Naive thymus-derived CD4-positive, alpha-beta T cell (primary cell): ENCODE data around the gene GSTA2. TPM values are rescaled to one million over a fixed set of nuclear protein-coding genes. Genes with fewer than 3 reads are reported as not detected.
"Not testable (repeated sequence)": the region's sequence is repeated elsewhere in the genome, so short reads cannot be mapped to it uniquely, and the experiment has no call there.

ENCODE experiments used
- ATAC-seq: fragments of 150-1000 bp; cut with Tn5 transposase; 2 replicates; pipeline ENCODE4 v1.10.0; 2021; ENCODE audit warnings: mild to moderate bottlenecking, moderate library complexity
- CTCF ChIA-PET: fragments of 350-600 bp; sonication (Branson Sonifier 250); formaldehyde crosslinking; loops from one replicate; lab custom pipeline; 2021; ENCODE audit warnings: antibody characterized with exemption; lab: Charles Lee
- POLR2A ChIA-PET: fragments of 350-600 bp; sonication (Branson Sonifier 250); formaldehyde crosslinking; loops from one replicate; lab custom pipeline; 2021; ENCODE audit warnings: antibody characterized with exemption, inconsistent platforms; lab: Charles Lee
- DNase-seq, 9 donors: peaks; one replicate each; pipeline versions ENCODE4 v3.0.0 to v3.0.0-alpha.2; 2020 to 2022; ENCODE audit warnings: mixed read lengths in 1 of 9
- H3K27ac ChIP-seq: one replicate; pipeline ENCODE4 v1.7.0; 2013; ENCODE audit warnings: mild to moderate bottlenecking, low read depth, low read length, moderate library complexity
- H3K27me3 ChIP-seq, 2 donors: one replicate each; pipeline ENCODE4 v1.7.0; 2013; ENCODE audit warnings: low read length in 2 of 2, mild to moderate bottlenecking in 2 of 2, moderate library complexity in 2 of 2; ENCODE audit not compliant: control insufficient read depth in 2 of 2, insufficient read depth in 2 of 2
- H3K36me3 ChIP-seq, 3 experiments: 1 replicate in 2 of 3; 2 replicates in 1 of 3; pipeline ENCODE4 v1.7.0; 2013; ENCODE audit warnings: low read length in 3 of 3, mild to moderate bottlenecking in 3 of 3, moderate library complexity in 1 of 3; ENCODE audit not compliant: insufficient read depth in 3 of 3, control insufficient read depth in 2 of 3
- H3K4me1 ChIP-seq, 2 donors: one replicate each; pipeline ENCODE4 v1.7.0; 2013; ENCODE audit warnings: low read length in 2 of 2, mild to moderate bottlenecking in 2 of 2, moderate library complexity in 1 of 2; ENCODE audit not compliant: control insufficient read depth in 2 of 2, insufficient read depth in 2 of 2
- H3K4me3 ChIP-seq: 2 replicates; pipeline ENCODE4 v1.7.0; 2013; ENCODE audit warnings: mild to moderate bottlenecking, low read length
- H3K9me3 ChIP-seq, 3 experiments: 1 replicate in 2 of 3; 2 replicates in 1 of 3; pipeline ENCODE4 v1.7.0; 2013; ENCODE audit warnings: low read length in 3 of 3; ENCODE audit not compliant: control insufficient read depth in 2 of 3
- H3K27ac Mint-ChIP-seq, 9 donors: one replicate each; pipeline ENCODE4 v1.8.0; 2020 to 2022; ENCODE audit warnings: mixed read lengths in 9 of 9, mild to moderate bottlenecking in 8 of 9, moderate library complexity in 5 of 9, inconsistent platforms in 2 of 9
- H3K27me3 Mint-ChIP-seq, 5 donors: one replicate each; pipeline ENCODE4 v1.8.0; 2021 to 2022; ENCODE audit warnings: mixed read lengths in 5 of 5, mild to moderate bottlenecking in 1 of 5
- H3K36me3 Mint-ChIP-seq, 5 donors: one replicate each; pipeline ENCODE4 v1.8.0; 2020 to 2022; ENCODE audit warnings: mixed read lengths in 5 of 5, mild to moderate bottlenecking in 3 of 5, inconsistent platforms in 1 of 5
- H3K4me1 Mint-ChIP-seq, 7 donors: one replicate each; pipeline ENCODE4 v1.8.0; 2020 to 2022; ENCODE audit warnings: mixed read lengths in 7 of 7, mild to moderate bottlenecking in 3 of 7, inconsistent platforms in 1 of 7
- H3K4me3 Mint-ChIP-seq, 10 donors: one replicate each; pipeline ENCODE4 v1.8.0; 2020 to 2022; ENCODE audit warnings: mild to moderate bottlenecking in 10 of 10, mixed read lengths in 10 of 10, moderate library complexity in 6 of 10, inconsistent platforms in 2 of 10
- H3K9me3 Mint-ChIP-seq, 11 donors: one replicate each; pipeline ENCODE4 v1.8.0; 2020 to 2022; ENCODE audit warnings: mixed read lengths in 11 of 11, mild to moderate bottlenecking in 4 of 11, inconsistent platforms in 1 of 11, moderate library complexity in 1 of 11
- intact Hi-C, 2 donors: fragments of 100-400 bp; cut with micrococcal nuclease; formaldehyde crosslinking; loops; one replicate each; pipeline ENCODE4 v1.15.1; 2023
- polyA plus RNA-seq, 2 donors: library from polyadenylated mRNA; unstranded; fragments of 300-500 nt; fragmentation: Illumina TruSeq; gene quantifications; one replicate each; pipeline ENCODE4 v1.2.3, GENCODE V29; 2021
- total RNA-seq, 6 experiments: library from RNA in 5 of 6; stranded (reverse) in 5 of 6; gene quantifications; 1 replicate in 5 of 6; 2 replicates in 1 of 6; pipeline ENCODE4 v1.2.3 and lab custom pipeline; 2021 to 2026

GSTA2 gene
- total and polyA plus RNA-seq, 7 experiments from 2014 or later: not detected

- Mint-ChIP-seq H3K9me3 (peaks cover 0 to 1% (median 0%) of the 10 kb centered on the region in 11 donors), H3K4me1 (peaks cover 0 to 7% (median 0%) of the 10 kb centered on the region in 7 donors), H3K4me3 (no peak overlapping the region), H3K27me3 (peaks cover 0 to 16% (median 0%) of the 10 kb centered on the region in 5 donors), H3K36me3 (no peaks in the 10 kb centered on the region), H3K27ac (peak overlapping the region in 1 of 9 donors; percentile 16)
- POLR2A ChIA-PET: no interaction called here
- Histone ChIP-seq H3K4me3 (no peak overlapping the region), H3K27me3 (no peaks in the 10 kb centered on the region), H3K36me3 (no peaks in the 10 kb centered on the region), H3K9me3 (no peaks in the 10 kb centered on the region), H3K4me1 (no peaks in the 10 kb centered on the region), H3K27ac (no peak overlapping the region)
- intact Hi-C loops: loop anchor here (1.0 kb wide), 2 partner anchors 338 to 760 kb away; no protein-coding TSS in a partner anchor
- ATAC-seq (peak; percentile 87), DNase-seq (peak in 7 of 9 donors; percentile 14 to 48 (median 25))
- CTCF ChIA-PET: no interaction called here
Measured at GRCh38 chr6:52724406-52725121, 38.7 kb downstream of the GSTA2 start.

GRCh38 chr6:52724042-52724405, 39.3 kb downstream of the GSTA2 start:
- intact Hi-C loops: loop anchor here (1.0 kb wide), 2 partner anchors 338 to 760 kb away; no protein-coding TSS in a partner anchor

GRCh38 chr6:52720321-52720720, 43.0 kb downstream of the GSTA2 start:
- Histone ChIP-seq H3K27me3 (no peaks in the 10 kb centered on the region), H3K4me1 (no peaks in the 10 kb centered on the region), H3K36me3 (no peaks in the 10 kb centered on the region), H3K4me3 (no peak overlapping the region), H3K9me3 (no peaks in the 10 kb centered on the region), H3K27ac (no peak overlapping the region)
- Mint-ChIP-seq H3K9me3 (peaks cover 0 to 1% (median 0%) of the 10 kb centered on the region in 11 donors), H3K4me3 (no peak overlapping the region), H3K27me3 (peaks cover 0 to 21% (median 7%) of the 10 kb centered on the region in 5 donors), H3K27ac (no peak overlapping the region), H3K4me1 (peaks cover 0 to 7% (median 0%) of the 10 kb centered on the region in 7 donors), H3K36me3 (no peaks in the 10 kb centered on the region)
- intact Hi-C loops: no loop called here
- no peak for ATAC-seq
- no peak for DNase-seq
- ChIA-PET POLR2A (no interaction called here), CTCF (interaction anchor here (0.6 kb wide), 1 partner anchor 668 kb away, joined by 3 read pairs; no protein-coding TSS in a partner anchor)

More at GRCh38 chr6:52724042-52724405, 39.3 kb downstream of the GSTA2 start:
- ChIA-PET POLR2A (no interaction called here), CTCF (no interaction called here)
- Mint-ChIP-seq H3K36me3 (no peaks in the 10 kb centered on the region), H3K27ac (no peak overlapping the region), H3K9me3 (peaks cover 0 to 1% (median 0%) of the 10 kb centered on the region in 11 donors), H3K27me3 (peaks cover 0 to 14% (median 0%) of the 10 kb centered on the region in 5 donors), H3K4me3 (no peak overlapping the region), H3K4me1 (peaks cover 0 to 7% (median 0%) of the 10 kb centered on the region in 7 donors)
- H3K9me3 ChIP-seq: no peaks in the 10 kb centered on the region
- DNase-seq: no peak
- no peak for ATAC-seq
- H3K27ac ChIP-seq: no peak overlapping the region
- no peaks in the 10 kb centered on the region for H3K36me3 ChIP-seq
- no peaks in the 10 kb centered on the region for H3K27me3 ChIP-seq
- no peak overlapping the region for H3K4me3 ChIP-seq
- no peaks in the 10 kb centered on the region for H3K4me1 ChIP-seq

- ATAC-seq: no peak
- POLR2A ChIA-PET: no interaction called here
- Mint-ChIP-seq H3K4me1 (no peaks in the 10 kb centered on the region), H3K4me3 (no peak overlapping the region), H3K9me3 (peaks cover 0 to 3% (median 0%) of the 10 kb centered on the region in 11 donors), H3K27ac (no peak overlapping the region), H3K36me3 (no peaks in the 10 kb centered on the region), H3K27me3 (peaks cover 0 to 31% (median 7%) of the 10 kb centered on the region in 5 donors)
- no peak for DNase-seq
- no peaks in the 10 kb centered on the region for H3K36me3 ChIP-seq
- H3K27me3 ChIP-seq: no peaks in the 10 kb centered on the region
- H3K4me3 ChIP-seq: no peak overlapping the region
- H3K4me1 ChIP-seq: no peaks in the 10 kb centered on the region
- CTCF ChIA-PET: no interaction called here
- H3K9me3 ChIP-seq: no peaks in the 10 kb centered on the region
- intact Hi-C loops: no loop called here
- H3K27ac ChIP-seq: no peak overlapping the region
Measured at GRCh38 chr6:52718550-52718949, 44.7 kb downstream of the GSTA2 start.

GRCh38 chr6:52714761-52715160, 48.5 kb downstream of the GSTA2 start:
- intact Hi-C loops, H3K27ac ChIP-seq, ATAC-seq, H3K27ac Mint-ChIP-seq, H3K9me3 ChIP-seq, H3K9me3 Mint-ChIP-seq, H3K27me3 ChIP-seq, POLR2A ChIA-PET, H3K36me3 ChIP-seq, H3K36me3 Mint-ChIP-seq, CTCF ChIA-PET, H3K4me3 Mint-ChIP-seq, H3K4me1 ChIP-seq, H3K4me1 Mint-ChIP-seq, DNase-seq, H3K4me3 ChIP-seq: not testable (repeated sequence)
- peaks cover 0 to 27% (median 7%) of the 10 kb centered on the region in 5 donors for H3K27me3 Mint-ChIP-seq

GRCh38 chr6:52712136-52712535, 51.1 kb downstream of the GSTA2 start:
- Histone ChIP-seq H3K36me3 (no peaks in the 10 kb centered on the region), H3K4me1 (no peaks in the 10 kb centered on the region), H3K9me3 (no peaks in the 10 kb centered on the region), H3K4me3 (no peak overlapping the region), H3K27me3 (no peaks in the 10 kb centered on the region), H3K27ac (no peak overlapping the region)
- Mint-ChIP-seq H3K4me3 (no peak overlapping the region), H3K9me3 (peaks cover 0 to 12% (median 0%) of the 10 kb centered on the region in 11 donors), H3K27me3 (peaks cover 0 to 27% (median 8%) of the 10 kb centered on the region in 5 donors), H3K4me1 (no peaks in the 10 kb centered on the region), H3K36me3 (no peaks in the 10 kb centered on the region), H3K27ac (no peak overlapping the region)
- ATAC-seq: no peak
- POLR2A ChIA-PET: no interaction called here
- intact Hi-C loops: no loop called here
- no peak for DNase-seq
- CTCF ChIA-PET: no interaction called here
